WI38 (cell line): ENCODE data around the gene RAMP1.
"Not testable (repeated sequence)": the region's sequence is repeated elsewhere in the genome, so short reads cannot be mapped to it uniquely, and the experiment has no call there.

Experiments
- H3K4me3 ChIP-seq: 2 replicates; pipeline ENCODE4 v1.5.1; 2011; ENCODE audit warnings: low read depth, mild to moderate bottlenecking, control low read depth, low read length
- CTCF ChIP-seq: IDR thresholded peaks from 2 replicates; pipeline ENCODE4 v1.5.1; 2012; ENCODE audit warnings: low read depth, mild to moderate bottlenecking, control low read depth, low read length

Gene RAMP1

GRCh38 chr2:237943395-237944094, 84.1 kb downstream of the RAMP1 start:
- TF ChIP-seq CTCF: no peak
- H3K4me3 ChIP-seq: no peak overlapping the region

GRCh38 chr2:237944302-237944701, 84.9 kb downstream of the RAMP1 start:
- H3K4me3 ChIP-seq: no peak overlapping the region
- TF ChIP-seq CTCF: no peak

- no peak overlapping the region for H3K4me3 ChIP-seq
- no peak for TF ChIP-seq CTCF
Measured at GRCh38 chr2:237946423-237946822, 87.0 kb downstream of the RAMP1 start.

- H3K4me3 ChIP-seq: not testable (repeated sequence)
Measured at GRCh38 chr2:237951354-237951753, 91.9 kb downstream of the RAMP1 start.

- no peak overlapping the region for H3K4me3 ChIP-seq
- TF ChIP-seq CTCF: no peak
Measured at GRCh38 chr2:237951878-237952277, 92.5 kb downstream of the RAMP1 start.

- H3K4me3 ChIP-seq: no peak overlapping the region
- TF ChIP-seq CTCF: no peak
Measured at GRCh38 chr2:237952851-237953250, 93.4 kb downstream of the RAMP1 start.

- H3K4me3 ChIP-seq: peak overlapping the region; percentile 44
- no peak for TF ChIP-seq CTCF
Measured at GRCh38 chr2:237955640-237956401, 96.4 kb downstream of the RAMP1 start.
